HG02623 (cell line): ENCODE measurements around the gene DALRD3.

Source experiments
- ATAC-seq: cut with Tn5 transposase; IDR thresholded peaks from one replicate; pipeline ENCODE4 v1.9.1; 2021; ENCODE audit warnings: moderate library complexity; ENCODE audit not compliant: unreplicated experiment

The DALRD3 gene, protein sequence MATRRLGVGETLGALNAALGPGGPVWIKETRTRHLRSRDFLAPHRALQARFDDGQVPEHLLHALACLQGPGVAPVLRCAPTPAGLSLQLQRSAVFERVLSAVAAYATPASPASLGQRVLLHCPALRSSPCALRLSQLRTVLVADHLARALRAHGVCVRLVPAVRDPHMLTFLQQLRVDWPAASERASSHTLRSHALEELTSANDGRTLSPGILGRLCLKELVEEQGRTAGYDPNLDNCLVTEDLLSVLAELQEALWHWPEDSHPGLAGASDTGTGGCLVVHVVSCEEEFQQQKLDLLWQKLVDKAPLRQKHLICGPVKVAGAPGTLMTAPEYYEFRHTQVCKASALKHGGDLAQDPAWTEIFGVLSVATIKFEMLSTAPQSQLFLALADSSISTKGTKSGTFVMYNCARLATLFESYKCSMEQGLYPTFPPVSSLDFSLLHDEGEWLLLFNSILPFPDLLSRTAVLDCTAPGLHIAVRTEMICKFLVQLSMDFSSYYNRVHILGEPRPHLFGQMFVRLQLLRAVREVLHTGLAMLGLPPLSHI

GRCh38 chr3:49017971-49018706 lies at the start of gene DALRD3:
Gene DALRD3 (minus strand): TSS chr3:49018580. CDS start chr3:49018564, 16 bp downstream.
- ATAC-seq: no peak

DNA sequence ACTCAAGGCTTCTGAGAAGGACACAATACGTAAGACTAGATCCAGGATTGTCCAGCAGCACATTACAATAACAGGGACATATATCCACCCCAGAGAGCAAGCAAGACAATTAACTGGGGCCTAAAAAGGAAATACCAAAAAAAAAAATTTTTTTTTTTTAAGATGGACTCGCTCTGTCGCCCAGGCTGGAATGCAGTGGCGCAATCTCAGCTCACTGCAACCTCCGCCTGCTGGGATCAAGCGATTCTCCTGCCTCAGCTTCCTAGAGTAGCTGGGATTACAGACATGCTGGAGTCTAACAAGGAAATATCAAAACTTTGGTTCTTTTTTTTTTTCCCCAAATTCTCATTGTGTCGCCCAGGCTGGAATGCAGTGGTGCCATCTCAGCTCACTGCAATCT lies 39.6 kb upstream of the DALRD3 start:
- no peak for ATAC-seq

DNA sequence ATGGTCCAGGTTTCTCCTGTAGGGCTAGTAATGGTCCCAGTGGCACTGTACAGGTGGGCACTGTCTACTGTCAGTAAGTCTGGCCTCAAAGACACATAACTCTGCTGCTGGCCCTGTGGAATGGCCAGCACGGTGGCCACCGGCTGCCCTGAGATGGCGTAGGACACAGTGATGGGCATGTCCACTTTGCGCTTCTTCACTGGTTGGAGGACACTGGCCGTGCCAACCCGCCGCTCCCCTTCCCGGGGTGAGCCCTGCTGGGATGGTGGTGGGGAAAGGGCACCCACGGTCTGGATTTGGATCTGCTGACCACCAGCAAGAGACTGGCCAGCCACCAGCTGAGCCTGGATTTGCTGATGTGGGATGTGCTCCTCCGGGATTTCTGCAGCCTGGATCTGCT lies 38.9 kb upstream of the DALRD3 start:
- ATAC-seq: no peak

- ATAC-seq: no peak
These were observed 36.0 kb upstream of the DALRD3 start for GRCh38 chr3:49054344-49054862.

DNA sequence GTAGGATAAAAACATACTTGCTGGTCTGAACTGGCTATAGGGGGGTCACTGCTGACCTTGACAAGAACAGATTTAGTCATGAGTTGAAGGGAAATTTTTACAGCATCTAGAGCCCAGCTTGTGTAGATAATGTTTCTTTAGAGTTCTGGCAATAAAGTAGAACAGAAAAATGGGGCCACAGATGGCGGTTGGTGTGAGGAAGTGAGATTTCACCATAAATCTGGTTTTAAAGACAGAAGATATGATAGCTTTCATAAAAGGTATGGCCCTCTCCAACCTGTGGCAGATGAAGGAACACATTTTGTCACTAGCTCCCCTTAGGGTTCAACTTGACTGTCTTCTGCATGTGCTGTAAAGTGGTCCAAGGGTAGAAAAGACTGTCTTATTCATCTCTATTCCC lies 35.2 kb upstream of the DALRD3 start:
- ATAC-seq: no peak

GRCh38 chr3:49035281-49035680 lies 16.9 kb upstream of the DALRD3 start:
- no peak for ATAC-seq

GRCh38 chr3:49034650-49035049 lies 16.3 kb upstream of the DALRD3 start:
- ATAC-seq: no peak

GRCh38 chr3:49032646-49033304 lies 14.4 kb upstream of the DALRD3 start:
- ATAC-seq: no peak

- ATAC-seq: no peak
These were observed 11.9 kb upstream of the DALRD3 start for GRCh38 chr3:49030321-49030720.

DNA sequence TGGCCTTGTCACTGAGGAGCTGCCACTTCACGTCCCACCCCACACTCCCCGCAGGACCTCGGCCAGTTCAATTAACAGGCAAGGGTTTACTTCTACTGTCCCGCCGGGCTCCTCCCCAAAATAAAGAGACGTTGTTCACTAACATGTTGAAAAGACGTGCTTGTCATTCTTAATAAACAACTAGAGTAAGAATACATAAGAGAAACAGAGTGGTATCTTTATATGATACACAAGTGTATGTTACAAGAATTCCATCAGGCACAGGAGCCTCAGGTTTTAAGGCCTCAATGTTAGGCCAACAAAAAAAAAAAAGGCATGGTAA lies 11.1 kb upstream of the DALRD3 start:
- ATAC-seq: no peak

DNA sequence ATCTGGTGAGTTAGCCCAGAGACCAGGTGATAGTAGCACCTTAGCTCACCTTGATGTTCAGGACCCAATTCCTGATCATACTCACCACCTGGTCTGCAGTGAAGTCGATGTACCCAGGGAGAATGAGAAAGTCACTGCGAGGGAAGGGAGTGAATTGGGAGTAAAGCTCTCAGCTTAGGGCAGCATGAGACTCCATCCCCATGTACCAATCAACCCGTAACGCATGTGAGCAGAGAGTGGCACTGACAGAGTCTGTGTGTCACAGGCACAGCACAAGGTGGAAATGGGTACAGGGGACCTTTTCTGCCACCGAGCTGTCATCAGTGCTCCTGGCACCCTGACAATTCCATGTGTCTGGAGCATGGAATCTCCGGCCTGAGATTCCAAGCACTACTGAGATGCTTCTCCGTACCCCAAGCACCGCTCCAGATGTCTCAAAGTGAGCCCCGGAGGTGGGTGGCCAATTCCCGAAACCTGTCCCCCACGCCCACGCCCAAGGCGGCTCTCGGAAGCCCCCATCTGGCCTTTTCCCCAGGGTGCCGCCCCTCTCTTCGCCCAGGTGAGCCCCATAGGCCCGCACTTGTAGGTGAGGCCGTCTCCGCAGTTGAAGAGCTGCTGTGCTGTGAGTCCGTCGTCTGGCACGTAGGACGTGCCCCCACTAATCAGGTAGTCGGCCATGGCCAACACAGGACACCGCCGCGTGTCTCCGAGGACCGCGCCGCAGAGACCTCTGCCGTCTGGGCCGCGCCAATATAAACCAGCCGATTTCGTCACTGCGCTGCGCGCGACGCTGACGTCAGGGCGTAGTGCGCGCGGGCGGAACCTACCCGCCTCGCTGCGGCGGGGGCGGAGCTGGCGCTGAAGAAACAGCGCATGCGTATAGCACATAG lies 10.5 kb upstream of the DALRD3 start, which contains the start of gene IMPDH2:
Gene IMPDH2 (minus strand): TSS at position 726 of the 890 bp plus-strand sequence. CDS start 48 bp downstream, at position 678.
- peak; percentile 89 for ATAC-seq

- no peak for ATAC-seq
These were observed 9.9 kb upstream of the DALRD3 start for GRCh38 chr3:49028298-49028672.

- no peak for ATAC-seq
These were observed 9.3 kb upstream of the DALRD3 start for GRCh38 chr3:49027634-49028033.

- ATAC-seq: no peak
These were observed 8.2 kb upstream of the DALRD3 start for GRCh38 chr3:49026536-49026935.

- no peak for ATAC-seq
These were observed 7.6 kb upstream of the DALRD3 start for GRCh38 chr3:49025793-49026520.

GRCh38 chr3:49025005-49025792 lies 6.8 kb upstream of the DALRD3 start:
- no peak for ATAC-seq

DNA sequence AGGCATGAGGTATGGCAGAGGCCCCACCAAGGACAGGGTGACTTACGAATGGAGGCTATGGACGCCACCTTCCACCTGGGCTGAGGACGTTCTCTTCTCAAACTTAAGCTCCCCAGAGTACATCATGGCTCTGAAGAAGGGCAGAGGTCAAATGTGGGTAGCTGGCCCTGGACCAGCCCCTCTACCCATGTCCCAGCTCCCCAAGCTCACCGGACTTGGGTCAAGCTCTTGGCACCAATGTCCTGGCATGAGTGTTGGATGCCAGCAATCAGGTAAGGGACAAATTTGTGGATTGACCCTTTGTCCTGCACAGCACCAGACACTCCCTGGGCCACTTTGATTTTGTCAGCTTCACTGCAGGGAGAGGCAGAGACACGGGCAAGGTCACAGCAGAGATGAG lies 6.1 kb upstream of the DALRD3 start:
- ATAC-seq: no peak

- ATAC-seq: no peak
These were observed 5.4 kb upstream of the DALRD3 start for GRCh38 chr3:49023775-49024174.

DNA sequence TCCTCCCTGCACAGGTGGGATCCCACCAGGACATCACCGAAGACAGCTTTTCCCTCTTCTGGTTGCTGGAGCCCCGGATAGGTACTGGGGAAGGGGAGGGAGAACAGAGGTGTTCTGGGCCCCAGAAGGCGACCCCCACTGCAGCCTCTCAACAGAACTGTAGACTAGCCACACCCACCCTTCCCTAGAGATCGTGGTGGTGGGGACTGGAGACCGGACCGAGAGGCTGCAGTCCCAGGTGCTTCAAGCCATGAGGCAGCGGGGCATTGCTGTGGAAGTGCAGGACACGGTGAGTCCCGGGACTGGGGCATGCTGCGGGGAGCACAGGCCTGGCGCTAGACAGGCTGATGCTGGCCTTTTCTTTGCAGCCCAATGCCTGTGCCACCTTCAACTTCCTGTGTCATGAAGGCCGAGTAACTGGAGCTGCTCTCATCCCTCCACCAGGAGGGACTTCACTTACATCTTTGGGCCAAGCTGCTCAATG lies 4.3 kb upstream of the DALRD3 start:
- no peak for ATAC-seq
